Neural cell (in vitro differentiated cells): ENCODE measurements around the gene TMEM151A. TPM values are rescaled to one million over a fixed set of nuclear protein-coding genes. Genes with fewer than 3 reads are reported as not detected.

Experiments used
- H2AFZ ChIP-seq: fragments of 200-600, 300-800 bp; sonication (generic), shearing (Covaris generic); 2 replicates; pipeline ENCODE4 v1.6.0; 2014; ENCODE audit warnings: low read depth, mild to moderate bottlenecking, antibody characterized with exemption, low read length, moderate library complexity
- H3F3A ChIP-seq: fragments of 200-600 bp; shearing (Covaris generic); 2 replicates; pipeline ENCODE4 v1.6.1; 2016; ENCODE audit warnings: mild to moderate bottlenecking, moderate library complexity, mixed read lengths, antibody characterized with exemption, low read length; ENCODE audit not compliant: insufficient read depth, poor library complexity, severe bottlenecking
- H3K27ac ChIP-seq: fragments of 200-600, 300-800 bp; sonication (generic), shearing (Covaris generic); 2 replicates; pipeline ENCODE4 v1.5.1; 2014; ENCODE audit warnings: mild to moderate bottlenecking, low read length, moderate library complexity
- H3K27me3 ChIP-seq: fragments of 300-800, 200-600 bp; sonication (generic), shearing (Covaris generic); 2 replicates; pipeline ENCODE4 v1.6.0; 2014; ENCODE audit warnings: mild to moderate bottlenecking, low read depth, low read length, moderate library complexity; ENCODE audit not compliant: insufficient read depth
- H3K36me3 ChIP-seq: fragments of 300-800, 200-600 bp; sonication (generic), shearing (Covaris generic); 2 replicates; pipeline ENCODE4 v1.5.1; 2014; ENCODE audit warnings: mild to moderate bottlenecking, antibody characterized with exemption, low read length, moderate library complexity; ENCODE audit not compliant: insufficient read depth
- H3K4me2 ChIP-seq: fragments of 300-800, 200-600 bp; sonication (generic), shearing (Covaris generic); 2 replicates; pipeline ENCODE4 v1.6.0; 2014; ENCODE audit warnings: mild to moderate bottlenecking, low read length
- H3K4me3 ChIP-seq: fragments of 300-800, 200-600 bp; sonication (generic), shearing (Covaris generic); 2 replicates; pipeline ENCODE4 v1.5.1; 2014; ENCODE audit warnings: mild to moderate bottlenecking, low read length, moderate library complexity
- H3K79me2 ChIP-seq: fragments of 200-600 bp; shearing (Covaris generic); replicated peaks from 2 replicates; pipeline ENCODE4 v1.6.0; 2014; ENCODE audit warnings: mild to moderate bottlenecking, low read length, moderate library complexity; ENCODE audit not compliant: insufficient read depth
- H3K9ac ChIP-seq: fragments of 300-800, 200-600 bp; sonication (generic), shearing (Covaris generic); 2 replicates; pipeline ENCODE4 v1.6.1; 2016; ENCODE audit warnings: mild to moderate bottlenecking, low read length, mixed read lengths
- H3K9me2 ChIP-seq: fragments of 200-600 bp; shearing (Covaris generic); 2 replicates; pipeline ENCODE4 v1.6.1; 2016; ENCODE audit warnings: mild to moderate bottlenecking, low read length, mixed read lengths; ENCODE audit not compliant: insufficient read depth
- H3K9me3 ChIP-seq: fragments of 200-600, 300-800 bp; sonication (generic), shearing (Covaris generic); 2 replicates; pipeline ENCODE4 v1.6.1; 2016; ENCODE audit warnings: mild to moderate bottlenecking, mixed run types, low read length, moderate library complexity, mixed read lengths
- H4K20me1 ChIP-seq: fragments of 200-600 bp; shearing (Covaris generic); 2 replicates; pipeline ENCODE4 v1.6.1; 2016; ENCODE audit warnings: mild to moderate bottlenecking, mixed run types; ENCODE audit not compliant: insufficient read depth
- EP300 ChIP-seq: fragments of 450-650 bp; conservative IDR thresholded peaks from 2 replicates; pipeline ENCODE4 v1.6.1; 2014; ENCODE audit warnings: antibody characterized with exemption, mild to moderate bottlenecking, moderate library complexity; ENCODE audit not compliant: poor library complexity, severe bottlenecking
- EZH2 ChIP-seq: fragments of 200-600, 300-800 bp; shearing (Covaris generic), sonication (generic); IDR thresholded peaks from 2 replicates; pipeline ENCODE4 v1.6.1; 2014; ENCODE audit warnings: antibody characterized with exemption, low read length, borderline replicate concordance, mild to moderate bottlenecking; ENCODE audit not compliant: insufficient read depth, poor library complexity, severe bottlenecking
- MXI1 ChIP-seq: fragments of 450-650 bp; conservative IDR thresholded peaks from 2 replicates; pipeline ENCODE4 v1.6.1; 2014; ENCODE audit warnings: antibody characterized with exemption, mild to moderate bottlenecking; ENCODE audit not compliant: poor library complexity, severe bottlenecking
- POLR2AphosphoS5 ChIP-seq: IDR thresholded peaks from 2 replicates; pipeline ENCODE4 v1.6.1; 2012
- RAD21 ChIP-seq: fragments of 450-650 bp; conservative IDR thresholded peaks from 2 replicates; pipeline ENCODE4 v1.6.1; 2014; ENCODE audit warnings: antibody characterized with exemption, mild to moderate bottlenecking, moderate library complexity
- SMC3 ChIP-seq: fragments of 450-650 bp; conservative IDR thresholded peaks from 2 replicates; pipeline ENCODE4 v1.6.1; 2014; ENCODE audit warnings: antibody characterized with exemption, mild to moderate bottlenecking, moderate library complexity; ENCODE audit not compliant: poor library complexity
- TAF1 ChIP-seq: IDR thresholded peaks from 2 replicates; pipeline ENCODE4 v1.6.1; 2012; ENCODE audit warnings: low read depth
- polyA plus RNA-seq: library from polyadenylated mRNA; depleted of rRNA; stranded (reverse); fragments of >200 nt; gene quantifications from 2 replicates; pipeline ENCODE4 v1.2.3, GENCODE V29; 2014
- TF ChIP-seq, protein P1 (sequence below): fragments of 450-650 bp; IDR thresholded peaks from 2 replicates; pipeline ENCODE4 v1.5.1; 2014; ENCODE audit warnings: antibody characterized with exemption, mild to moderate bottlenecking, moderate library complexity; ENCODE audit not compliant: poor library complexity, severe bottlenecking
- TF ChIP-seq, protein P2 (sequence below): IDR thresholded peaks from 2 replicates; pipeline ENCODE4 v1.6.1; 2012; ENCODE audit warnings: borderline replicate concordance

The TMEM151A gene
- polyA plus RNA-seq, 1 donor from 2014 or later = 5.3 TPM

DNA sequence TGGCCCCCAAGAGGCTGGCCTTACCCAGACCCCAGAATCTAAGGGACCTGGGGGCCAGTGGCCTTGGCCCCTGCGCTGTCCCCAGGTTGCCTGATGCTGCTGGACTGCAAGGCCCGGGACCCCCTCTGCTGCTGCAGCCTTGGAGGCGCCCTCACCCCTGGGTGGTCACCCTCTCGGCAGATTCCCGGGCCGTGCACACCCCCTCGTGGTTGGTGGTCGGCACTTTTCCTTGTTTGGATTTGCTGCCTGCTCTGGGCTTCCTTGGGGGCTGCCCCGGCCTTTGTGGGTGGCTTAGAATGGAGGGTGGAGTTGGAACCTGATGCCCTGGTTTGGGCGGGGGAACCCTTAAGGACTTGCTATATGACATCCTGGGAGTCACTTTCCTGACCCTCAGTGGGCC, 39.2 kb downstream of the TMEM151A start:
- no peak overlapping the region for H2AFZ ChIP-seq

DNA sequence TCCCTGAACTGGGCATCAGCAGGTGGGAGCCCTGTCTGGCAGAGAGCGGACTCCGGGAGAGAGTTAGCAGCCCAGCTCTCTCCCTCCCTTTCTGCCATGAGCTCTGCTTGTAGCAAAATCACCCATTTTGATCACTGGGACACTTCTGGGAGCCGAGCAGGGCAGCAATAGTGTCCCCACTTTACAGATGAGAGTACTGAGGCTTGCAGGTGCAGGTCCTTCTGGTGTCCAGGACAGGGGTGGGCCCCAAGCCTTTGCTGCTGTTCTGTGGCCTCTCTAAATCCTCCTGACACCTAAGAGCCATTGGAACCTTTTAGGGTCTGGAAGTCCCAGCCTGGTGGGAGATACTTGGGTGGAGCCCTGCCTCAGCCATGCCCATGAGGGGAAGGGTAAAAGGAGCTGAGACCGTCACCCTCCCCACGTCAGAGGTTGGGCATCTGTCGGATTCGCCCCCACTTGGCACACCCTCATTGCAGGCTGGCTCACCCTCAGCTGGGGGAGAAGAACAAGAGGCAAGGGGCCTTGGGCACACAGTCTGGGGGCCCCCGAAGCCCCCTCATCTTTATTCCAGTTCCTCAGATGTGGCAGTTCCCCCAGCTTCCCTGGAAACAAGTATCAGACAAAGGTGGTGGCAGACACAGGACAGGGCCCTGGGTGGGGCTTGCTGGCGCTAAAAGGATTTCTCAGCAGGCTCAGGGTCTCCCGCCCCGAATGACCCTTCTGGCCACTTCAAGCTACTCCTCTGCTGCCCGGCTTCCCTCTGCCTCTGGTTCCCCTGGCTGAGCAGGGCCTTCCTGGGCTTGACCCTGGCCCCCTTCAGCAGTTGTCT, 40.1 kb downstream of the TMEM151A start:
- TF ChIP-seq SMC3 (no peak), POLR2AphosphoS5 (no peak), TAF1 (no peak), MXI1 (no peak), RAD21 (no peak), EZH2 (no peak)
- TF ChIP-seq, protein P1, sequence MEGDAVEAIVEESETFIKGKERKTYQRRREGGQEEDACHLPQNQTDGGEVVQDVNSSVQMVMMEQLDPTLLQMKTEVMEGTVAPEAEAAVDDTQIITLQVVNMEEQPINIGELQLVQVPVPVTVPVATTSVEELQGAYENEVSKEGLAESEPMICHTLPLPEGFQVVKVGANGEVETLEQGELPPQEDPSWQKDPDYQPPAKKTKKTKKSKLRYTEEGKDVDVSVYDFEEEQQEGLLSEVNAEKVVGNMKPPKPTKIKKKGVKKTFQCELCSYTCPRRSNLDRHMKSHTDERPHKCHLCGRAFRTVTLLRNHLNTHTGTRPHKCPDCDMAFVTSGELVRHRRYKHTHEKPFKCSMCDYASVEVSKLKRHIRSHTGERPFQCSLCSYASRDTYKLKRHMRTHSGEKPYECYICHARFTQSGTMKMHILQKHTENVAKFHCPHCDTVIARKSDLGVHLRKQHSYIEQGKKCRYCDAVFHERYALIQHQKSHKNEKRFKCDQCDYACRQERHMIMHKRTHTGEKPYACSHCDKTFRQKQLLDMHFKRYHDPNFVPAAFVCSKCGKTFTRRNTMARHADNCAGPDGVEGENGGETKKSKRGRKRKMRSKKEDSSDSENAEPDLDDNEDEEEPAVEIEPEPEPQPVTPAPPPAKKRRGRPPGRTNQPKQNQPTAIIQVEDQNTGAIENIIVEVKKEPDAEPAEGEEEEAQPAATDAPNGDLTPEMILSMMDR = no peak
- TF ChIP-seq, protein P2, sequence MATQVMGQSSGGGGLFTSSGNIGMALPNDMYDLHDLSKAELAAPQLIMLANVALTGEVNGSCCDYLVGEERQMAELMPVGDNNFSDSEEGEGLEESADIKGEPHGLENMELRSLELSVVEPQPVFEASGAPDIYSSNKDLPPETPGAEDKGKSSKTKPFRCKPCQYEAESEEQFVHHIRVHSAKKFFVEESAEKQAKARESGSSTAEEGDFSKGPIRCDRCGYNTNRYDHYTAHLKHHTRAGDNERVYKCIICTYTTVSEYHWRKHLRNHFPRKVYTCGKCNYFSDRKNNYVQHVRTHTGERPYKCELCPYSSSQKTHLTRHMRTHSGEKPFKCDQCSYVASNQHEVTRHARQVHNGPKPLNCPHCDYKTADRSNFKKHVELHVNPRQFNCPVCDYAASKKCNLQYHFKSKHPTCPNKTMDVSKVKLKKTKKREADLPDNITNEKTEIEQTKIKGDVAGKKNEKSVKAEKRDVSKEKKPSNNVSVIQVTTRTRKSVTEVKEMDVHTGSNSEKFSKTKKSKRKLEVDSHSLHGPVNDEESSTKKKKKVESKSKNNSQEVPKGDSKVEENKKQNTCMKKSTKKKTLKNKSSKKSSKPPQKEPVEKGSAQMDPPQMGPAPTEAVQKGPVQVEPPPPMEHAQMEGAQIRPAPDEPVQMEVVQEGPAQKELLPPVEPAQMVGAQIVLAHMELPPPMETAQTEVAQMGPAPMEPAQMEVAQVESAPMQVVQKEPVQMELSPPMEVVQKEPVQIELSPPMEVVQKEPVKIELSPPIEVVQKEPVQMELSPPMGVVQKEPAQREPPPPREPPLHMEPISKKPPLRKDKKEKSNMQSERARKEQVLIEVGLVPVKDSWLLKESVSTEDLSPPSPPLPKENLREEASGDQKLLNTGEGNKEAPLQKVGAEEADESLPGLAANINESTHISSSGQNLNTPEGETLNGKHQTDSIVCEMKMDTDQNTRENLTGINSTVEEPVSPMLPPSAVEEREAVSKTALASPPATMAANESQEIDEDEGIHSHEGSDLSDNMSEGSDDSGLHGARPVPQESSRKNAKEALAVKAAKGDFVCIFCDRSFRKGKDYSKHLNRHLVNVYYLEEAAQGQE = no peak
- H3K4me2 ChIP-seq = no peak overlapping the region
- H3K79me2 ChIP-seq = no peaks in the 10 kb centered on the region
- no peaks in the 10 kb centered on the region for H3K9me3 ChIP-seq
- no peaks in the 10 kb centered on the region for H3K27me3 ChIP-seq
- H3K36me3 ChIP-seq = no peaks in the 10 kb centered on the region
- no peaks in the 10 kb centered on the region for H4K20me1 ChIP-seq
- H3F3A ChIP-seq = no peaks in the 10 kb centered on the region
- no peak overlapping the region for H3K9ac ChIP-seq
- H3K27ac ChIP-seq = no peak overlapping the region
- no peak overlapping the region for H2AFZ ChIP-seq
- H3K9me2 ChIP-seq = no peaks in the 10 kb centered on the region
- H3K4me3 ChIP-seq = no peak overlapping the region

More for the DNA sequence above, 39.2 kb downstream of the TMEM151A start:
- Histone ChIP-seq H3K36me3 (no peaks in the 10 kb centered on the region), H3K27me3 (no peaks in the 10 kb centered on the region), H3K9me2 (no peaks in the 10 kb centered on the region), H3K79me2 (no peaks in the 10 kb centered on the region), H3F3A (no peaks in the 10 kb centered on the region), H3K9me3 (no peaks in the 10 kb centered on the region), H3K27ac (no peak overlapping the region), H3K4me2 (no peak overlapping the region), H3K9ac (no peak overlapping the region), H4K20me1 (no peaks in the 10 kb centered on the region), H3K4me3 (no peak overlapping the region)
- no peak for TF ChIP-seq EZH2
- no peak for TF ChIP-seq MXI1
- TF ChIP-seq SMC3 = no peak
- TF ChIP-seq POLR2AphosphoS5 = no peak
- TF ChIP-seq, protein P1 = no peak
- no peak for TF ChIP-seq TAF1
- TF ChIP-seq, protein P2 = no peak
- TF ChIP-seq EP300 = no peak
- no peak for TF ChIP-seq RAD21
